Spleen (tissue), 11 donors: ENCODE results near the gene AFTPH. TPM values are rescaled to one million over a fixed set of nuclear protein-coding genes. Genes with fewer than 3 reads are reported as not detected.
A peak's percentile ranks its signal among the peaks of the same experiment; 100 is the strongest.

Experiments used
- DNase-seq: peaks from one replicate; pipeline ENCODE4 v3.0.0-alpha.2; 2020
- H3K27ac ChIP-seq, 8 donors: fragments of 200-600 bp; sonication (generic) in 7 of 8; 1 replicate in 4 of 8; 2 replicates in 4 of 8; pipeline versions ENCODE4 v1.5.0 to v1.8.0; 2016 to 2021; ENCODE audit warnings: inconsistent platforms in 4 of 8, mild to moderate bottlenecking in 4 of 8, moderate library complexity in 1 of 8
- H3K27me3 ChIP-seq, 7 donors: fragments of 200-600 bp; sonication (generic) in 6 of 7; replicated peaks in 1 of 7; 1 replicate in 4 of 7; 2 replicates in 3 of 7; pipeline versions ENCODE4 v1.5.0 to v1.8.0; 2016 to 2021; ENCODE audit warnings: inconsistent platforms in 3 of 7, mild to moderate bottlenecking in 1 of 7
- H3K36me3 ChIP-seq, 6 donors: fragments of 200-600 bp; sonication (generic) in 5 of 6; 1 replicate in 4 of 6; 2 replicates in 2 of 6; pipeline versions ENCODE4 v1.5.0 to v1.8.0; 2016 to 2021; ENCODE audit warnings: inconsistent platforms in 2 of 6
- H3K4me1 ChIP-seq, 6 donors: fragments of 200-600 bp; sonication (generic) in 5 of 6; 1 replicate in 3 of 6; 2 replicates in 3 of 6; pipeline versions ENCODE4 v1.5.0 to v1.8.0; 2016 to 2021; ENCODE audit warnings: inconsistent platforms in 3 of 6
- H3K4me3 ChIP-seq, 8 donors: fragments of 200-600 bp; sonication (generic) in 7 of 8; 1 replicate in 4 of 8; 2 replicates in 4 of 8; pipeline versions ENCODE4 v1.5.0 to v1.8.0; 2016 to 2021; ENCODE audit warnings: inconsistent platforms in 4 of 8, mild to moderate bottlenecking in 4 of 8, moderate library complexity in 2 of 8
- H3K9me3 ChIP-seq, 8 donors: fragments of 200-600 bp; sonication (generic) in 7 of 8; 1 replicate in 4 of 8; 2 replicates in 4 of 8; pipeline versions ENCODE4 v1.5.0 to v1.8.0; 2016 to 2021; ENCODE audit warnings: inconsistent platforms in 4 of 8
- CTCF ChIP-seq, 11 experiments: fragments of 200-600 bp in 7 of 11; fragments of 450-650 bp in 4 of 11; sonication (generic) in 4 of 11; IDR thresholded peaks in 8 of 11; conservative IDR thresholded peaks in 3 of 11; 1 replicate in 7 of 11; 2 replicates in 4 of 11; pipeline versions ENCODE4 v1.4.0 to v1.8.0; 2016 to 2021; ENCODE audit warnings: antibody characterized with exemption in 11 of 11, inconsistent platforms in 4 of 11, mild to moderate bottlenecking in 1 of 11
- POLR2A ChIP-seq, 3 donors: fragments of 450-650 bp; IDR thresholded peaks; one replicate each; pipeline ENCODE4 v1.5.1; 2017; ENCODE audit warnings: antibody characterized with exemption in 3 of 3, mild to moderate bottlenecking in 1 of 3
- POLR2AphosphoS5 ChIP-seq, 3 donors: sonication (generic); formaldehyde crosslinking; IDR thresholded peaks; one replicate each; pipeline ENCODE4 v1.5.1; 2017; ENCODE audit warnings: antibody characterized with exemption in 3 of 3
- WGBS, 5 donors: extraction: QIAGEN DNeasy Blood & Tissue Kit in 3 of 5; methylation state at CpG; one replicate each; pipeline versions ENCODE4 v1.1.5 to v1.1.7; 2013 to 2018; 5-methylcytosine and 5-hydroxymethylcytosine counted together
- intact Hi-C: fragments of 100-400 bp; cut with DNase I; formaldehyde crosslinking; loops from one replicate; pipeline ENCODE4 v1.15.0; 2023; ENCODE audit warnings: low total_unique reads
- polyA plus RNA-seq, 3 donors: library from polyadenylated mRNA; stranded (reverse); fragments of 200-250 nt; gene quantifications; one replicate each; pipeline ENCODE4 v1.2.1, GENCODE V29; 2013
- total RNA-seq, 7 donors: library from RNA; depleted of rRNA in 3 of 7; stranded (reverse); fragments of >200 nt in 3 of 7; fragmentation: NEBNext Ultra II Directional in 4 of 7; extraction: Animal tissue kit (Norgen Biotek cat#: 25700) in 4 of 7; gene quantifications; one replicate each; pipeline versions ENCODE4 v1.1.0 to v1.2.1, GENCODE V29; 2016 to 2021
- donor health status: healthy with polysubstance abuse.
- donor health status: DM: no; HTN: no; CAD: no; lungs with moderate emphysema.
- donor health status: DM: no; HTN: no; CAD: no.
- donor health status: Bipolar disorder and iron deficiency.
- donor health status: healthy.
- donor health status: DM: no; HTN: no; CAD: no.
- donor health status: DM: yes; HTN: yes; CAD: no.

AFTPH gene
- total and polyA plus RNA-seq, 10 donors = 36.9 to 71.1 (median 49.9) TPM

DNA sequence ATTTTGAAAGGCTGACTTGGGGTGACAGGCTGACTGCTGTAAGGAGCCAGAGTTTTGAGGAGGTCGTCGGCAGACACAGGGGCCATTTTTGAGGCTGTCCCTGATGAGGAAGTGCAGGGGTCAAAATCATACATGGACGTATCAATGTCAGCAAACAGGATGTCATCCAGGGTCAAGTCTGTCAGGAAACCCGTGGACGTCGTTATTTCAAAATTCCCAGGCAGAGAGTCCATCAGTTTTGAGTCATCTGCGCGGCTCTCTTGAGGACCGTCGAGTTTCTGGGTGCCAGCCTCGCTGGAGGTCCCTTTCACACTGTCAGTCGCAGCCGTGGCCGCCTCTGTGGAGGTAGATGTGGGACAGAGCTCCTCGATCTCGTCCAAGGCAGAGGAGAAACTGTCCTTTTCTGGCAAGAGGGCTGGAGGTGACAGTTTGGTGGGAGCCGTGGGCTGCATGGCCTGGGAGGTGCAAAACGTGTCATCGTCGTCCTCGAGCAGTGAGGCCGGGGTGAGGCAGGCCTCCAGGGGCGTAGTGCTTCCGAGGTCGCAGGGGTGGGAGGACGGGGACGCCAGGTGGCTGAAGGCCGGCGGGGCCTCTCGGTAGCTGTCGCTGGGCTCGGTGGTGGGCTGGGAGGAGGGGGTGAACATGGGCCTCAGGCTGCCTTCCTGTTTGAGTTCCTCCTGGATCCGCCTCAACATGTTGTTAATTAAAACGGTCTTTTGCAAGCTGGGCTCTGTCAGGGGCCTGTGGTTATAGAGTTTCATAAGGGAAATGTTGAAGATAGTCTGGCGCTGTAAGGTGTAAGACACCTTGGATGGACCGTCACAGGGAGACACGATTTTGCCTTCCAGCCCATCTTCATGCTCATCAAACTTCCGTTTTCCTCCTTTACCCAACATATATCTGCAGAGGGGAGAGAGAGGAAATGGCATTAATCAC, 112.1 kb downstream of the AFTPH start:
- Histone ChIP-seq H3K27ac (peak overlapping the region; percentile 66 to 93 (median 80)), H3K4me3 (peak overlapping the region in 2 of 8 donors; percentile 10 to 49), H3K4me1 (peaks cover 53 to 89% (median 78%) of the 10 kb centered on the region in 6 donors), H3K36me3 (peaks cover 4 to 54% (median 39%) of the 10 kb centered on the region in 6 donors), H3K9me3 (no peaks in the 10 kb centered on the region), H3K27me3 (no peaks in the 10 kb centered on the region)
- WGBS, 5 donors = 21 to 45% (median 31%) methylated on average over 30 to 38 of the region's 38 CpGs
- TF ChIP-seq POLR2A (IDR thresholded peaks at IDR 0.05) (no peak), CTCF (IDR thresholded peaks at IDR 0.05 in 8 of 11, conservative IDR thresholded peaks at IDR 0.05 in 3 of 11) (peak in 1 of 11 experiments; percentile 14), POLR2AphosphoS5 (IDR thresholded peaks at IDR 0.05) (peak; percentile 27 to 80 (median 63))
- intact Hi-C loops = no loop called here
- DNase-seq = peak; percentile 86

- no peak for TF ChIP-seq CTCF (IDR thresholded peaks at IDR 0.05 in 8 of 11, conservative IDR thresholded peaks at IDR 0.05 in 3 of 11)
- peak in 1 of 3 donors; percentile 76 for TF ChIP-seq POLR2AphosphoS5 (IDR thresholded peaks at IDR 0.05)
- peak in 1 of 3 donors; percentile 7 for TF ChIP-seq POLR2A (IDR thresholded peaks at IDR 0.05)
- Histone ChIP-seq H3K27me3 (no peaks in the 10 kb centered on the region), H3K4me1 (peaks cover 53 to 98% (median 87%) of the 10 kb centered on the region in 6 donors), H3K4me3 (peak overlapping the region in 1 of 8 donors; percentile 49), H3K27ac (peak overlapping the region; percentile 66 to 93 (median 80)), H3K9me3 (no peaks in the 10 kb centered on the region), H3K36me3 (peaks cover 4 to 49% (median 38%) of the 10 kb centered on the region in 6 donors)
- no peak for DNase-seq
- 21 to 35% (median 22%) methylated on average over 9 of the region's 9 CpGs for WGBS, 5 donors
- intact Hi-C loops = no loop called here
These were observed 113.0 kb downstream of the AFTPH start for GRCh38 chr2:64637000-64637635.

DNA sequence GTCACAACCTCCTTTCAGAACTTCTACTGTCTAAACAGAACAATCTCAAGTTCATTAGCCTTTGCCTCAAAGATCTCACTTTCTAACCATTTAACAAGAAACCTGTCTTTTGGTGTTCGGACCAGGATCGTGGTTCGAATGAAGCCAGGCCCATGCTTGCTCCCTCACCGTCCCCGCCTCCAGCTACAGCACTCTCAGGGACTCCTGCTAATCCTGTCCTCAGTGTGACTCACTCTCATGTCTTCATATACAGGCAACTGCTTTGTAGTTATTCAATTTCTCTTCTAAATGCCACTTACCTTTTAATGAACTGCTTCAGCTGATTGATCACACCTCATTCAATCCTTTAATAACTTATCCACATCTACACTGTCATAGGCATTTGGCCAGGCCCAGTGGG, 113.8 kb downstream of the AFTPH start:
- peaks cover 4 to 41% (median 34%) of the 10 kb centered on the region in 6 donors for H3K36me3 ChIP-seq
- TF ChIP-seq CTCF (IDR thresholded peaks at IDR 0.05 in 8 of 11, conservative IDR thresholded peaks at IDR 0.05 in 3 of 11) = no peak
- no peak for TF ChIP-seq POLR2A (IDR thresholded peaks at IDR 0.05)
- no peak for TF ChIP-seq POLR2AphosphoS5 (IDR thresholded peaks at IDR 0.05)

More for the DNA sequence above, 113.8 kb downstream of the AFTPH start:
- Histone ChIP-seq H3K27ac (peak overlapping the region in 7 of 8 donors; percentile 69 to 93 (median 81)), H3K4me1 (peaks cover 54 to 100% (median 95%) of the 10 kb centered on the region in 6 donors), H3K4me3 (no peak overlapping the region), H3K27me3 (no peaks in the 10 kb centered on the region), H3K9me3 (no peaks in the 10 kb centered on the region)
- intact Hi-C loops = no loop called here
- WGBS, 5 donors = 90 to 93% (median 92%) methylated on average over 5 of the region's 5 CpGs
- DNase-seq = no peak
